HG03196 (cell line): ENCODE results near the gene FHAD1.
"Not testable (repeated sequence)": the region's sequence is repeated elsewhere in the genome, so short reads cannot be mapped to it uniquely, and the experiment has no call there.

ENCODE experiments used
- ATAC-seq: cut with Tn5 transposase; IDR thresholded peaks from one replicate; pipeline ENCODE4 v1.9.1; 2021; ENCODE audit not compliant: unreplicated experiment

Gene FHAD1

GRCh38 chr1:15303935-15304334 lies 56.9 kb downstream of the FHAD1 start:
- ATAC-seq, result no peak

GRCh38 chr1:15304708-15305467 lies 57.9 kb downstream of the FHAD1 start:
- no peak for ATAC-seq

GRCh38 chr1:15305468-15305770 lies 58.4 kb downstream of the FHAD1 start:
- no peak for ATAC-seq

- not testable (repeated sequence) for ATAC-seq
Measured at GRCh38 chr1:15306352-15306751, 59.3 kb downstream of the FHAD1 start.

GRCh38 chr1:15308135-15308534 lies 61.1 kb downstream of the FHAD1 start:
- no peak for ATAC-seq

- no peak for ATAC-seq
Measured at GRCh38 chr1:15308621-15309027, 61.6 kb downstream of the FHAD1 start.

GRCh38 chr1:15309687-15310086 lies 62.7 kb downstream of the FHAD1 start:
- ATAC-seq, result no peak

GRCh38 chr1:15310544-15310943 lies 63.5 kb downstream of the FHAD1 start:
- ATAC-seq, result no peak

- no peak for ATAC-seq
Measured at GRCh38 chr1:15311122-15311822, 64.2 kb downstream of the FHAD1 start.

- ATAC-seq, result no peak
Measured at GRCh38 chr1:15311880-15312279, 64.9 kb downstream of the FHAD1 start.

- ATAC-seq, result no peak
Measured at GRCh38 chr1:15312626-15313411, 65.8 kb downstream of the FHAD1 start.

- ATAC-seq, result no peak
Measured at GRCh38 chr1:15314328-15315281, 67.6 kb downstream of the FHAD1 start.

GRCh38 chr1:15315815-15316214 lies 68.8 kb downstream of the FHAD1 start:
- ATAC-seq, result no peak

GRCh38 chr1:15316510-15316909 lies 69.5 kb downstream of the FHAD1 start:
- ATAC-seq, result no peak

- no peak for ATAC-seq
Measured at GRCh38 chr1:15320267-15320666, 73.2 kb downstream of the FHAD1 start.

- no peak for ATAC-seq
Measured at GRCh38 chr1:15321601-15322000, 74.6 kb downstream of the FHAD1 start.

- no peak for ATAC-seq
Measured at GRCh38 chr1:15322648-15323350, 75.8 kb downstream of the FHAD1 start.

GRCh38 chr1:15323351-15323988 lies 76.4 kb downstream of the FHAD1 start:
- no peak for ATAC-seq

GRCh38 chr1:15323989-15324868 lies 77.2 kb downstream of the FHAD1 start:
- ATAC-seq, result no peak
